A673 (cell line): ENCODE measurements around the gene MT4.

Experiments
- EZH2 ChIP-seq: fragments of 200-600 bp; sonication (generic); IDR thresholded peaks from 2 replicates; pipeline ENCODE4 v1.6.1; 2017; ENCODE audit warnings: borderline replicate concordance, low read depth, mild to moderate bottlenecking, mixed read lengths, antibody characterized with exemption, low read length; ENCODE audit not compliant: poor library complexity, severe bottlenecking
- TF ChIP-seq, protein P1 (sequence below): fragments of 300-800, 200-600 bp; sonication (generic); conservative IDR thresholded peaks from 2 replicates; pipeline ENCODE4 v1.5.1; 2017; ENCODE audit warnings: low read depth, mild to moderate bottlenecking, antibody characterized with exemption, low read length, moderate library complexity, mixed read lengths

DNA sequence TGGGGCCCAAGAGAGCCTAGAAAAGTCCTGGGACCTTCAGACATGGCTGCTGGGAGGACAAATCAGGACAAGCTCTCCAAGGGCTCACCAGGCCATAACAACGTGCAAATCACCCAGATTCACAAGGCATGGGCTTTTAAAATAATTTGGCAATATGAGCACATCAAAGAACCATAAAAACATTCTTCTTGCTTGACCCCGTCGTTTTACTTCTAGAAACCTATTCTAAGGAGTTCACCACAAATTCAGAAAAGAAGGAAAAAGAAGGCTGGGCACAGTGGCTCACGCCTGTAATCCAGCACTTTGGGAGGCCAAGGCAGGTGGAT is 12.4 kb downstream of the MT4 start:
- TF ChIP-seq, protein P1, sequence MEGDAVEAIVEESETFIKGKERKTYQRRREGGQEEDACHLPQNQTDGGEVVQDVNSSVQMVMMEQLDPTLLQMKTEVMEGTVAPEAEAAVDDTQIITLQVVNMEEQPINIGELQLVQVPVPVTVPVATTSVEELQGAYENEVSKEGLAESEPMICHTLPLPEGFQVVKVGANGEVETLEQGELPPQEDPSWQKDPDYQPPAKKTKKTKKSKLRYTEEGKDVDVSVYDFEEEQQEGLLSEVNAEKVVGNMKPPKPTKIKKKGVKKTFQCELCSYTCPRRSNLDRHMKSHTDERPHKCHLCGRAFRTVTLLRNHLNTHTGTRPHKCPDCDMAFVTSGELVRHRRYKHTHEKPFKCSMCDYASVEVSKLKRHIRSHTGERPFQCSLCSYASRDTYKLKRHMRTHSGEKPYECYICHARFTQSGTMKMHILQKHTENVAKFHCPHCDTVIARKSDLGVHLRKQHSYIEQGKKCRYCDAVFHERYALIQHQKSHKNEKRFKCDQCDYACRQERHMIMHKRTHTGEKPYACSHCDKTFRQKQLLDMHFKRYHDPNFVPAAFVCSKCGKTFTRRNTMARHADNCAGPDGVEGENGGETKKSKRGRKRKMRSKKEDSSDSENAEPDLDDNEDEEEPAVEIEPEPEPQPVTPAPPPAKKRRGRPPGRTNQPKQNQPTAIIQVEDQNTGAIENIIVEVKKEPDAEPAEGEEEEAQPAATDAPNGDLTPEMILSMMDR: no peak
- no peak for TF ChIP-seq EZH2
